Islet of Langerhans (tissue), 1 donor: ENCODE data around the gene DBN1.
"Not testable (repeated sequence)": the region's sequence is repeated elsewhere in the genome, so short reads cannot be mapped to it uniquely, and the experiment has no call there.

Experiments used
- FAIRE-seq: peaks from one replicate; lab custom pipeline; 2011; peaks lifted over from hg19 to GRCh38; lab: Jason Lieb, UNC

Gene DBN1

DNA sequence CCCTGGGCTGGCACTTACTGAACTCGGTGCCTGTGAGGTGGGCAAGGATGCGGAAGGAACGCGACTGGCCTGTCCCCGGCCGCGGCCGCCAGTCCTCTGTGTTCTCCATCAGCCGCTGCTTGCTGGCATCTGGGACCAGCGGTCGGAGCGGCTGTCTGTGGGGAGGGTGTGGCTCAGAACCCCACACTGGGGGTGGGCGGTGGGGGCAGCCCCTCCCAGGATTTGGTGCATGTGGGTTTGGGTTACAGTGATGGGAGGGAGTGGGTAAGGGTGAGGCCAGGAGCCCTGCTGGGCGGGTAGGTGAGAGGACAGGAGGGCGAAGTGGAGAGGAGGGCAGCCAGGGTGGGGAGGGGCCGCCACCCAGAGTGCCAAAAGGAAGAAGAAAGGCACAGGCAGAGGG, 17.6 kb upstream of the DBN1 start:
- no peak for FAIRE-seq

DNA sequence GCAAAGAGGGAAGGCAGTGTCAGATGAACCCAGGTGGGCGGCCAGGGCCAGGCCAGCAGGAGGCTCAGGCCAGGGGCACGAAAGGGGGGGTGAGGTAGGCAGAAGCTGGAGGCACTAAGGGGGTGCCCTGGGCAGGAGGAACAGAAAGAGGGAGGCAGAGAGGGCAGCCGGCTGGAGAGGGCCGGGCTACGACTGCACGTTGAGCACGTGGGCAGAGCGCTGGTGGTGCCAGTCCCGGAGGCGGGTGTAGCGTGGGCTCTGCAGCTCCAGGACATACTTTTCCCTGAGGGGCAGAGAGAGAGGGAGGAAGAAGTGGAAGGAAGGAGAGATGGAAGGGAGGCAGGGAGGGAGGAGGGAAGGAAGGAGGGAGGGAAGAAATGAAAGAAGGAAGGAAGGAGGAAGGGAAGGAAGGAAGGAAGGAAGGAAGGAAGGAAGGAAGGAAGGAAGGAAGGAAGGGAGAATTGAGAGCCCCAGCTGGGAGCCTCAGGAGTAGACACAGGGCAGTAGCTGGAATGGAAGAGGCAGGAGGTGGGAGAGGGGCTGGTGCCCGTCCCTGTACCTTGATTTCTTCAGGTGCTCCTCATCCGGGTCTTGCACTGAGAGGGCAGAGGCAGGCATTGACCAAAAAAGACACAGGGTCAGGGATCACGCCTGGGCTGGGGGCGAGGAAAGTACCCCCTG, 17.0 kb upstream of the DBN1 start:
- no peak for FAIRE-seq

DNA sequence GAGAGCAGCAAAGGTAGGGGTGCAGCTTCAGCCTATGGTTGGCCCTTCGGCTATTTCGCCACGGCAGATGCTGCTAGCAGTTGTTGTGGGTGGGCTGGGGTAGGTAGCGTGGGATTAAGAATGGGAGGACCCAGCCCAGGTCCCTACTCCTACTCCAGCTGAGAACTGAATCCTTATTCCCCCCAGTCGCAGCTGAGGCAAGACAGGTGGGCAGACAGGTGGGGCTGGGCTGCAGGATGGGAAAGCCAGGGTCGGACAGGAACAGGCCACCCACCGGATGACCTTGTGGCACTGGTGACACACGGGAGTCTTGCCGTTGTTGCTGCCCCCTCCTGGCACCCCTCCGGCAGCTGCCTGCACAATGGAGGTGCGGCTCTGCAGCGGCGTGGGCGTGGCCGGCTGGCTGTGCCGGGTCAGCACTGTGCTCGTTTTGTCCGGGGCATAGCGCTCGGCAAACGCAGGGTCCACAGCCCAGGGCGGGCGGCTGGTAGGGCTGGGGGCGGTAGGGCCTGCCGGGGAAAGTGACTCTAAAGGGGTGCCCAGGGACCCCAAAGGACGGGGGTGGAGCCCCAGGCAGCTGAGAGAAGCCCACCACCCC, 15.8 kb upstream of the DBN1 start:
- no peak for FAIRE-seq

DNA sequence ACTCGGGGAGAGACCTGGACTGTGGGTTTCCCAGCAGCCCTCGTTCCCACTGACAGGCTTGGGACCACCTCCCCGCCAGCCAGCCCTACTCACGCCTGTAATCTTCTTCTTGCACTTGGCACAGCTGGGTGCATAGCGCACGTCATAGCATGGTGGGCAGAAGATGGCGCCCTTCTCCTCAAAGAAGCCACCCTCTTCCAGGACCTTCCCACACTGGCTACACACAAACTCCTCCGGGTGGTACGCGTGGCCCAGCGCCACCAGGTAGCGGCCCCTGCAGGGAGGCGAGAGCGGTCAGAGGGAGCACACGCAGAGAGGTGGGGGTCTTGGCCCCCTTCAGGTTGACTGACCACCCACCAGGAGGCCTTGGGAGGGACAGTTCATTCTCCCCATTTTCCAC, 14.5 kb upstream of the DBN1 start:
- no peak for FAIRE-seq

DNA sequence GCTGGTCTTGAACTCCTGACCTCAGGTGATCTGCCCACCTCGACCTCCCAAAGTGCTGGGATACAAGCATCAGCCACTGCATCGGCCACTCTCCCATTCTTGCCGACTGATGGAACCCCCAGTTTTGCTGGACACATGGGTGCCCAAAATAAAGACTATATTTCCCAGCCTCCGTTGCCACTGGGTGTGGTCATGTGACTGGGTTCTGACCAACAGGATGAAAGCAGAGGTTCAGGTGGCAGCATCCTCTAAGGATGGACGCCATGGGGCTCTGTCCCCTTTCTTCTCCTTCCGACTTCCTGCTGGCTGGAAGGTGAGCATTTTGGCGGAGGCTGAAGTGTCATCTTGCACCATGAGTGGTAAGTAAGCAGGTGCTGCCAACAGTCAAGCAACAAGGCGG, 13.7 kb upstream of the DBN1 start:
- no peak for FAIRE-seq

DNA sequence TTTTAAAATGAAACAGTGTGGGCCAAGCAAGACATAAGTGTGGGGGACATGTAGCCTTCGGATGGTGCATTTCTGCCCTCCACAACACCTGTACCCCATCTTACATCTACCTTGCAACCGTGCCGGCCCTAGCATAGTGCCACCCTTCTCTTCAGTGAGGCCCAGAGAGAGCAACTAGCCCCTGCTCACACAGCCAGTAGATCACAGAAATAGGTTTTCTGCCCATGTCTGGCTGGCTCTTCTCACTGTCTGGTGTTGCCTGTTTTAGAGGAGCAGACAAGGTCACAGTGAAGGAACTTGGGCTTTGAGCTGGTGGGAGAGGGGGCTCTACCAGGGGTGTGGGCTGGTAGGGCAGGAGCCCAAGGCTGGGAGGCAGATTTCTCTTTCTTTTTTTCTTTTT, 12.8 kb upstream of the DBN1 start:
- FAIRE-seq, result no peak

DNA sequence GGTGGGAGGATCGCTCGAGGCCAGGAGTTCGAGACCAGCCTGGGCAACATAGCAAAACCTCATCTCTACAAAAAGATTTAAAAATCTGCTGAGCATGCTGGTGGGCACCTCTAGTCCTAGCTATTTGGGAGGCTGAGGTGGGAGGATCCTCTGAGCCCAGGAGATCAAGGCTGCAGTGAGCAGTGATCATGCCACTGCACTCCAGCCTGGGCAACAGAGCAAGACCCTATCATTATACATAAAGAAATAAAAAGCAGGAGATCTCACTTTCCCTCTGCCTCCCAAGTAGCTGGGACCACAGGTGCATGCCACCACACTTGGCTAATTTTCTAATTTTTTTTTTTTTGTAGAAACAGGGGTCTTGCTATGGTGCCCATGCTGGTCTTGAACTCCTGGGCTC, 12.3 kb upstream of the DBN1 start:
- FAIRE-seq, result not testable (repeated sequence)

DNA sequence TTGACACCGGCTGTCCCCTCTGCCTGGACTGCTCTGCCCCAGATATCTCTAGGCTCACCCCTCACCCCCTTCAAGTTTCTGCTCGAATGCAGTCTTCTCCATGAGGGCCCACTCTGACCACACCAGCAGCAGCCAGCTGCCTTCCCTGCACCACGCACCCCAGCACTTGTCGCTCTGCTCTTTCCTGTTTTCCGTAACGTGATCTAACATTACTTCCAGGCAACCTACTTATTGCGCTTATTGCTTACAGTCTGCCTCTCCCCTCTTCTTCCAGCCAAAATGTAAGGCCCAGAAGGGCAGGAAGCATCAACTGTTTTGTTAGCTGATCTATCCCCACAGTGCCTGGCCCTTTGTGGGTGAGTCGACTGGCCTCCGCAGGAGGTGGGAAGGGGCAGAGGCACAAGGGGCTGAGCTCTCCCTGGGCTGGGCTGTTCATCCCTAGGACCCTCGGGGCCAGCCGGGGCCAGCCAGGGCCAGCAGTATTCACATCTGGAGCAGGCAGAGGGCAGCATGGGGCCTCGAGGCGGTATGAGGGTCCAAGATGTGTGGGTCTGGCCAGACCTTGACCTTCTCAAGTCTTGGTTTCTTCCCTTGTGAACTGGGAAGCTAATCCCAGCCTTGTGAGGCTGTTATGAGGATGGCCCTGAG, 11.6 kb upstream of the DBN1 start:
- FAIRE-seq, result no peak

DNA sequence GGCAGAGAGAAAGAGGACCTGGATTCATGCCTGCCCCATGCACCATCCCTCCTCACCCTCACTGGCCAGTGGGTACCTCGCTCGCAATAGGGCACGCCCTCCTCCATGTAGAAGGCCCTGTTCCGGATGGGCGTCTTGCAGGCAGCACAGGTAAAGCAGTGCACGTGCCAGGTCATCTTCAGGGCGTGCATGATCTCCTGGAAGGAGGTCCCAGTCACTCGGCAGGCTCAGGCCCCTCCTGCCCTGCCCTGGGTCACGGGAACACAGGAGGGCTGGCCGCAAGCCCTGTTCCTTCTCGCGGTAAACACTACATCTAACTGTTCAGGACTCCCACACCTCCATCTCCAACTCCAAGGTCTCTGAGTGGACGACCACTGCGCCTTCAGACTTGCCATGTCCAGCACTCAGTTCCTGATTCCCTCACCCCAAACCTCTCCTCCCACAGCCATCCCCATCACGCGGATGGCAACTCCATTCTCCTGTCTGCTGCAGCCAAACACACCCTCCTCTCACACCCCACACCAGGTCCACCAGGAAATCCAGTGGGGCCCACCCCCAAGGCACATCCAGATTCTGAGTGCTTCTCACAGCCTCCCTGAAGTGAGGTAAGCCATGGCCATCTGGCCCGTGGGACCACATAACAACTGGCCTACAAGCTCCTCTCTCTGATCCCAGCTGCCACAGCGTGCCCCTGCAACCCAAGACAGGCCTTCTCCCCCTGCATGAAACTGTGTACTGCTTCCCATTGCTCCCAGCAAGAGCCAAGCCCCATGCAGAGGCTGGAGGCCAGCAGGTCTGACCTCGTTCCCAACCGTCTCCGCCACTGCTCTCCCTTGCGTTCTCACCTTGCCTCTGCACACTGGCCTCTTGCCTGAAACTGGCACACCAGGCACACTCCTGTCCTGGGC, 10.8 kb upstream of the DBN1 start:
- no peak for FAIRE-seq

DNA sequence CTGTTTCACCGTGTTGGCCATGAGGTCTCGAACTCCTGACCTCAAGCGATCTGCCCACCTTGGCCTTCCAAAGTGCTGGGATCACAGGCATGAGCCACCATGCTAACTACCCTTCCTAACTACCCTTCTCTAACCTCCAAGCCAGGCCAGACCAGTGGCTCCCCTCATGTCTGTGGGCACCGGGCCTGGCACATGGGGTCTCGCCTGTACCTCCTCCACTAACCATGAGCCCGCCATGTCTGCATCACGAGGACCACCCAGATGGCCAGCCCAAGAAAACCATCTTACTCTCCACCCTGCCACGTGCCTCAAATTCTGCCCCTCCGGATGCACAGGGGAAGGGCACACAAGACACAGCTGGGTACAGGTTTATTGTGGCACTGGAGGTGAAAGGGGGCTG, 9.6 kb upstream of the DBN1 start:
- no peak for FAIRE-seq

DNA sequence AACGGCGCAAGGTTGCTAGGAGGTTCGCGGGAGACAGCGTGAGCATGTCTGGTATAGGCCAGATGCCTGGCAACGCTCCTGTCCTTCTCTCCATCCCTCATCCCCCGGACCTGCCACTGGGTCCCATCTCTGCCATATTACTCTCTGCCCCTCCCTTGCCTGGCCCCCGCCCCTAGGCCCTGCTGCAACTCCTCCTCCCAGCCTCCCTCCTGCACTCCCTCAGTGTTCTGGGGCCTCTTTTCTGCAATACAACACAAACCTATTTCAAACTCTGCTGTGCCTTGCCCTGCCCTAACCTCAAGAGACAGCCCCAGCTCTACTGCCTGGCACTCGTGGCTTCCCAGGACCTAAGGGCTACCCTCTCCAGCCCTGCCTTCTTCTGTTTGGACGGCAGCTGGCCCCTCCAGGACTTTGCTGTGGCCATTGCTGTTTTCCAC, 8.9 kb upstream of the DBN1 start:
- FAIRE-seq, result no peak

DNA sequence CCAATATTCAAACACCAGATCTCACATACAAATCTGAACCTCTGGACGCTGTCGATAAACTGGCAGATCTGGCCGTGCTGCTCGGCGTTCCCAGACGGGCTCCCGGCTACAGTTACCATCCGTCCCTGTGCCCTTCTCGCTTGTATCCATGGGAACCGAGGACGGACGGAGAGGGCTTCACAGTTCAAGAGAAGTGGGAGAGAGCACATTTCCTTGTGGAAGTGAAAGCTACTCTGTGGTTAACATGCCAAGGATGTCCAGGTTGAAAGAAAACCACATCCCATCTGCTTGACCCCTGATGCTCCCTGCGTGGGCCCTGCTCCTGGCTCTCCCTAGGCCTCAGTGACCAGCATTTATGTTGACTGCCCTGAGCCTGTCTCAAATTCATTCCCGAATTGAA, 6.3 kb upstream of the DBN1 start:
- FAIRE-seq, result no peak

DNA sequence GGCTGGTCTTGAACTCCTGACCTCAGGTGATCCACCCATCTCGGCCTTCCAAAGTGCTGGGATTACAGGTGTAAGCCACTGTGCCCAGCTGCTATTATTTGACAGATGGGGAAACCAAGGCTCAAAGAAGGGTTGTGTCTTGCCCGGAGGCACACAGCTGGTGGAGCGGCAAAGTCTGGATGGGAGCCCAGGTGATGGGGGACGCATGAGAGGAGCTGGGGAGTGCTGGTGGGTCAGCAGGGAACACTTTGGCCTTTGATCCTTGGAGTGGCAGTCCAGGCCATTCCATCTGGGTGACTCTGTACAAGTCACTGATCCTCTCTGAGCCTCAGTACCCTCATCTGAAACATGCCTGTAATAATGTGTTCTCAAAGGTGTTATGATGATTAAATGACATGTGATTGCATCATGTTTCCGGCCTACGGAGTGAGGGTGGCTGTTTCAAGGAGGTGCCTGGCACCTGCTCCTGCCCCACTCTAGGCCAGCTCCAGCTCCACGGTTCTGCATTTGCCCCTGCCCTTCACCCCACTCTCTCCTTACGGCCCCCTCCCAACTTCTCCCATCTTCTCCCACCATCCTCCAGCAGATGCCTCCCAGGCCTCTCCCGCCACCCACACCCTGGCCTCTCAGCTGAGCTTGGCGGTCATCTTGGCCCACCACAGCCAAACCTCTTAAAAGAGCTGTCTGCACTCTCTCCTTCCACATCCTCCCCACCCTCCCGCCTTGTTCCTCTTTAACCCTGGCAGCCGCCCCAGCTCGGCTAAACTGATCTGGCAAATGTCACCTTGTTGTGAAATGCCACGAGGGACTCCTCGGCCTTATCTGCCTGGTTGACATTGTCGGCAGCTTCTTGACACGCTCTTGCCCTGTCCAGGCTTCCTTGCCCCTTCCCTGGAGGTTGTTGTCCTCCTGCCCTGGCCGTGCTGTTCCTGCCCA, 5.5 kb upstream of the DBN1 start:
- FAIRE-seq, result no peak

DNA sequence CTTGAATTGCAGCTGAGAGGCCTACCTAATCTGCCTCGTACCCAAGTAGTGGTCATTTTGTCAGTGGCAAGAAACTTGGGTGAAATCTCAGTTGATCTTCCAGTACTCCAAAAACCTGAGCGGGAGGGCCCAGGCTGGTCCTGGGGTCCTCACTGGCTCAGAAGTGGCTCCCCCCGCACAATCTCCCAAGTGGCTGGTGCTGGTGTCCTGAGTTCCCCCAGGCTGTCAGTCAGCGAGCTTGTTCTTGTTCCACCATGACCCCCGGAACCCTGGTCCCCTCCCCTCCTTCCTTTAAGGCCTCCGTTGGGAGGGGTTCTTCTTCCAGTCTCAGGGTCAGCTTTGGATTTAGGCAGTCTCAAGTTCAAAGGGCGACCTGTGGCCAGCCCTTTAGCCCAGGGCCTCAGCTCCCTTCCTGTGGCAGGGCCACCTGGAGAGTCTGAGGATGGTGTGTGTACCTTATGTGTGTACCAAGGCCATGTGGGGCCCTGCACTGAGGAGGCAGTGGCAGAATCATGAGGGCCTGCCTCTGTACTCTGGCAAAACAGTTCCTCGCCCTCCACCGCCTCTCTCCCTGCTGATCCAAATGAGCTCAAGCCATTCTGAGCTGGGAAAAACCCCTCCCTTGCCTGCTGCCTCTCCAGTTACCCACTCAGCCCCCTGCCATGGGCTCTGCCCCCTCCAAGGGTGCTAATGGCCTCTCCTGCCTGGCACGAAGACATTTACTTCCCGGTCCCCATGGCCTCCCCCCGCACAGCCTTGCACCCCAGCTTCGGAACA, 4.5 kb upstream of the DBN1 start:
- no peak for FAIRE-seq

DNA sequence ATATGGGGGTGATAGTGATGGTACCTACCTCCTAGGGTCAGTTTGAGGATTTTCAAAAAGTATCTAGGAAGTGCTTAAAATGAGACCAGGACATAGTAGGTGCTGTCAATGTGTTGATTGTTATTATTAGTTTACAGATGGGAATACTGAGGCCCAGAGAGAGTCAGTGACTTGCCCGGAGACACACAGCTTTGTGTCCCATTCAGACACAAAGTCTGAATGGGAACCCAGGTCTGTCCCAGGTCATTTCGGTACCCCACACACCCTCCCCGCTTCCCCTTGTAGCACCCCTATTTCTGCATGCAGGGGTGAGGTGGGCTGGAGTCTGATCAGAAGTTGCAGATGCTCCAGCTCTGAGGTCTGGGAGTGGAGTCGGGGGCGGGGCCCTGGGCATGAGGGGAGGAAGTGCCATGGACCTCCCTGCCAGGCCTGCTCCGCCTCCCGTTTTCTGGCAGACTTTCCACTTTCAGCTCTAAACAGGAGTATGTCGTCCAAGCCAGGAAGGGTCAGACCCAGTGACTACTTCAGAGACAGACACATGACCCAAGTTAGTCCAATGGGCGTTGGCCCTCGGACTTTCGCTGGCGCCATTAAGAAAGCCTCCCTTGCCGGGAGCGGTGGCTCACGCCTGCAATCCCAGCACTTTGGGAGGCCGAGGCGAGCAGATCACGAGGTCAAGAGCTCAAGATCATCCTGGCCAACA, 3.2 kb upstream of the DBN1 start:
- no peak for FAIRE-seq

DNA sequence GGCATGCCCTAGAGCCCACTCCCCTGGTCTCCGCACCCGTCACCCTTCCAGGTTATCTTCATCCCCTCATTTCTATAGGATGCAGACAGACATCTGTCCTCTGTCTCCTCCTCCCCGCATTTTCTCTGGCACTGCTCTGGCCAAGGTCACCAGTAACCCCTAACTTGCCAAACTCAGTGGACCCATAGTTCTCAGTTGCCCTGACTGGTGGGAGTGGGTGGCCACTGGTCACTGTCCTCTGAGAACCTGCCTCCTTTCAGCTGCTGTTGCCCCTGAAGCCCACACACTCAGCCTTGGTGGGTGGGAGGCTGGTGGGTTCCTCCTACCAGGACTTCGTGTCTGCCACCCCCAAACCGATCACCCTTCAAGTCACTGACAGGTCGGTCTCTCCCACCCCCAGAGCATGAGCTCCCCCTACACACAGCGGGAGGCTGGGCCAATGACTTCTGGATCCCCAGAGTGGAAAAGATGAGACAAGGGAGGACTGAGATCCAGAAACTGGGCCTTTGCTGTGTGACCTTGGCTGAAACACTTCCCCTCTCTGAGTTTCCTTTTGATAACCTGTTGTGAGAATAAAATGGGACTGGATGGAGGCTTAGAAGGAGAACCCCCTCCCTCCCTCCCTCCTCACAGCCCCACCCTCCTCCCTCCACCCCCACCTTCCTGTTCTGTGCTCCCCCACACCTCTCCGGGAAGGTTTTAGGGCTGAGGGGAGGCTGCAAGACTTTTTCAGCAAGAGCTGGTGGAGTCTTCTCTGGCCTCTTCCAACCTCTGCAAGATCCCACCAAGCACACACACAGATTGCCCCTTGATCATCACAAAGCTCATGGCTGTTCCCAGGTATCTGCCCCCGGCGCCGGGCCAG, 2.4 kb upstream of the DBN1 start:
- FAIRE-seq, result no peak

DNA sequence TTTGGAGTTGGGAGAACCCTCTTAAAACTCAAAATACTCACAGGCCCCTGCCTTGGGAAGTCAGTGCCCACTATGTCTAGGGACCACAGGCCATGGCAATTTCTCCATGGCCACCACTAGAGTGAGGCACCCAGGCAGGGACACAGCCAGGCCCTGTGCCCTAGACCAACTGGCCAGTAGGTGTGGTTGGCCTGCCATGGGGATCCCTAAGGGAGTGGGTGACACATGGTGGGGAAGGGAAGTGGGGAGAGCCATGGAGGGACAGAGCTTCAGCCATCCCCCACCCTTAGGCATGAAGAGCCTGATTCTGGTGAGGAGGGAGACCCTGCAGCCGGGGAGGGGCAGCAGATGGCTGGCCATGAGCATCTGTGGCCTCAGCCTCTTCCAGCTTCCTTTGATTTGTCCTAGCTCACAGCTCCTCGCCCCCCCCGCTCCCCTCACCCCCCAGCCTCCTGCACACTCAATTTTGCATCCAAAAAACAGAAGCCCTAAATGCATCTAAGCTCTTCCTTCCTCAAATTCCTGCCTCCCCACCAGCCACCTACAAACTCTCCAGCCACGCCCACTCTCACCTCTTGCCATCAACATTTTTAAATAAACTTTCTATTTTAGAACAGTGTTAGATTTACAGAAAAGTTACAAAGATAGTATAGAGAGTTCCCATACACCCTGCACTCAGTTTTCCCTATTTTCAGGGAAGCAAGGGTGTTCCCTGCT, 1.6 kb upstream of the DBN1 start:
- FAIRE-seq, result no peak

DNA sequence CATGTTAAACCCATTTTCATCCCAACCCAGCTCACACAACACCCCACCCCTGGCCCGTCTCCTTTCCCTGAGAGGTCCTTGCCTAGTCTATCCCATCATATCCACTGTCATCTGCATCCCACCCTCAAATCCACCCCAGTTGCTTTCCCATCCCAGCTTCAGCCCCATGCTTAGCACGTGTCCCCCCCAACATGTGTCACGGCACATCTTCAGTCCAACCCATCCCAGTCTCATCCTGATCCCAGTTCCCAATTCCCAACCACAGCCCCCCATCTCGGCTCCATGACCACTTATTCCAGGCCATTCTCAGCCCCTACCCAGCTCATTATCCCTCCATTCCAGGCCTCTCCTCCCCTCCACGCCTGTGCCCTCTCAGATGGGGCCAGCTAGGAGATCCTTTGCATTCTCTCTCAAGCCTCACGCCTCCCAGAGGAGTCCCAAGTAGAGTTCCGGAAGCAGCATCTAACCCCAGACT, 605 bp upstream of the DBN1 start:
- FAIRE-seq, result no peak
